HepG2 (cell line): ENCODE data around the gene ESYT1. TPM values are rescaled to one million over a fixed set of nuclear protein-coding genes. Genes with fewer than 3 reads are reported as not detected.
A peak's percentile ranks its signal among the peaks of the same experiment; 100 is the strongest.

ENCODE experiments used
- CBFB ChIP-seq: sonication (generic); formaldehyde crosslinking; IDR thresholded peaks from 2 replicates; pipeline ENCODE4 v1.4.0; 2020; ENCODE audit warnings: missing genetic modification reagents
- CBX2 ChIP-seq, 2 experiments: fragments of 200-600 bp in 1 of 2; sonication (generic); formaldehyde crosslinking in 1 of 2; IDR thresholded peaks; 2 replicates each; pipeline versions ENCODE4 v1.7.0 to v1.8.1; 2018 to 2022; ENCODE audit warnings: low read depth in 2 of 2, low read length in 1 of 2, mild to moderate bottlenecking in 1 of 2, missing genetic modification reagents in 1 of 2
- CREB1 ChIP-seq, 2 experiments: fragments of 450-650 bp in 1 of 2; IDR thresholded peaks; 2 replicates each; pipeline ENCODE4 v1.6.1; 2016 to 2017; ENCODE audit warnings: control low read depth in 1 of 2, mild to moderate bottlenecking in 1 of 2, missing compliant biosample characterization in 1 of 2, missing genetic modification characterization in 1 of 2
- HNF4A ChIP-seq: sonication (generic); formaldehyde crosslinking; IDR thresholded peaks from 2 replicates; pipeline ENCODE4 v1.4.0; 2020; ENCODE audit warnings: missing genetic modification reagents
- KDM5B ChIP-seq: sonication (generic); formaldehyde crosslinking; IDR thresholded peaks from 2 replicates; pipeline ENCODE4 v1.4.0; 2020; ENCODE audit warnings: missing genetic modification reagents, mild to moderate bottlenecking, borderline replicate concordance
- NFKBIZ ChIP-seq: IDR thresholded peaks from 2 replicates; pipeline ENCODE4 v1.6.1; 2018; ENCODE audit warnings: missing genetic modification reagents, missing compliant biosample characterization
- PRPF4 ChIP-seq: fragments of 200-400 bp; formaldehyde crosslinking; IDR thresholded peaks from 2 replicates; pipeline ENCODE4 v1.6.1; 2016; ENCODE audit warnings: low read length, low read depth; ENCODE audit not compliant: poor library complexity, severe bottlenecking
- RBAK ChIP-seq: sonication (generic); formaldehyde crosslinking; IDR thresholded peaks from 2 replicates; pipeline ENCODE4 v1.5.1; 2020; ENCODE audit warnings: mild to moderate bottlenecking, missing genetic modification reagents
- RBM39 ChIP-seq: fragments of 200-400 bp; formaldehyde crosslinking; IDR thresholded peaks from one replicate; pipeline ENCODE4 v1.6.1; 2018; ENCODE audit warnings: antibody characterized with exemption, mild to moderate bottlenecking, low read depth, low read length; ENCODE audit not compliant: poor library complexity, severe bottlenecking
- SNAPC4 ChIP-seq: sonication (generic); formaldehyde crosslinking; IDR thresholded peaks from 2 replicates; pipeline ENCODE4 v1.4.0; 2020; ENCODE audit warnings: mild to moderate bottlenecking, missing genetic modification reagents
- ZNF782 ChIP-seq: sonication (generic); formaldehyde crosslinking; IDR thresholded peaks from 2 replicates; pipeline ENCODE4 v1.4.0; 2020; ENCODE audit warnings: missing genetic modification reagents, mild to moderate bottlenecking, borderline replicate concordance
- polyA plus RNA-seq, 8 experiments: library from polyadenylated mRNA; depleted of rRNA in 3 of 8; stranded (reverse) in 7 of 8; unstranded in 1 of 8; fragments of >200 nt; fragmentation: Illumina TruSeq in 4 of 8; extraction: Trizol in 4 of 8; gene quantifications; 2 replicates each; pipeline versions ENCODE4 v1.2.1 to v1.2.3, GENCODE V29; 2011 to 2016; ENCODE audit warnings: low read depth in 4 of 8, missing spikeins in 1 of 8, mixed read lengths in 1 of 8; ENCODE audit not compliant: insufficient read depth in 1 of 8
- total RNA-seq, 5 experiments: library from RNA; depleted of rRNA; stranded (reverse); fragments of >200 nt; fragmentation: Illumina TruSeq; extraction: Trizol; gene quantifications; 2 replicates each; pipeline ENCODE4 v1.2.3, GENCODE V29; 2016; ENCODE audit warnings: low read depth in 1 of 5
- TF ChIP-seq, protein P1 (sequence below): sonication (generic); formaldehyde crosslinking; IDR thresholded peaks from 2 replicates; pipeline ENCODE4 v1.8.0; 2022; ENCODE audit warnings: low read depth, missing genetic modification reagents
- TF ChIP-seq, protein P2 (sequence below): sonication (generic); formaldehyde crosslinking; IDR thresholded peaks from 2 replicates; pipeline ENCODE4 v1.5.1; 2020; ENCODE audit warnings: mild to moderate bottlenecking, missing genetic modification reagents, borderline replicate concordance

ESYT1 gene
- total and polyA plus RNA-seq, 2 of the 13 experiments (the other 11 are each of a cell fraction or from before 2014, with no cell fraction given), result 66.9 to 71.0 TPM

- TF ChIP-seq, protein P1, sequence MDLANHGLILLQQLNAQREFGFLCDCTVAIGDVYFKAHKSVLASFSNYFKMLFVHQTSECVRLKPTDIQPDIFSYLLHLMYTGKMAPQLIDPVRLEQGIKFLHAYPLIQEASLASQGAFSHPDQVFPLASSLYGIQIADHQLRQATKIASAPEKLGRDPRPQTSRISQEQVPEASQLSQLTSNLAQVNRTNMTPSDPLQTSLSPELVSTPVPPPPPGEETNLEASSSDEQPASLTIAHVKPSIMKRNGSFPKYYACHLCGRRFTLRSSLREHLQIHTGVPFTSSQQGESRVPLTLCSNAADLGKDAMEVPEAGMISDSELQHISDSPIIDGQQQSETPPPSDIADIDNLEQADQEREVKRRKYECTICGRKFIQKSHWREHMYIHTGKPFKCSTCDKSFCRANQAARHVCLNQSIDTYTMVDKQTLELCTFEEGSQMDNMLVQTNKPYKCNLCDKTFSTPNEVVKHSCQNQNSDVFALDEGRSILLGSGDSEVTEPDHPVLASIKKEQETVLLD (CRISPR knock-in tag), result no peak
- TF ChIP-seq RBAK (CRISPR knock-in tag), result no peak
- TF ChIP-seq SNAPC4 (CRISPR knock-in tag), result no peak
- TF ChIP-seq ZNF782 (CRISPR knock-in tag), result 0 out of 2 replicates have a peak, but pooled peaks have one; percentile 32
- peak; percentile 31 for TF ChIP-seq RBM39
- peak; percentile 12 for TF ChIP-seq PRPF4
- peak; percentile 57 for TF ChIP-seq HNF4A (CRISPR knock-in tag)
- TF ChIP-seq NFKBIZ (CRISPR knock-in tag), result 0 out of 2 replicates have a peak, but pooled peaks have one; percentile 77
- TF ChIP-seq CBFB, result peak; percentile 52; the same call in 1 of the 2 replicates
- no peak; the same call in 1 of the 2 replicates for TF ChIP-seq KDM5B (CRISPR knock-in tag)
- no peak for TF ChIP-seq CBX2 (IDR thresholded peaks at IDR 0.05; ENCODE audit: low read depth, low read length)
- no peak for TF ChIP-seq CBX2 (CRISPR knock-in tag; IDR thresholded peaks at IDR 0.05; ENCODE audit: low read depth)
- TF ChIP-seq, protein P2, sequence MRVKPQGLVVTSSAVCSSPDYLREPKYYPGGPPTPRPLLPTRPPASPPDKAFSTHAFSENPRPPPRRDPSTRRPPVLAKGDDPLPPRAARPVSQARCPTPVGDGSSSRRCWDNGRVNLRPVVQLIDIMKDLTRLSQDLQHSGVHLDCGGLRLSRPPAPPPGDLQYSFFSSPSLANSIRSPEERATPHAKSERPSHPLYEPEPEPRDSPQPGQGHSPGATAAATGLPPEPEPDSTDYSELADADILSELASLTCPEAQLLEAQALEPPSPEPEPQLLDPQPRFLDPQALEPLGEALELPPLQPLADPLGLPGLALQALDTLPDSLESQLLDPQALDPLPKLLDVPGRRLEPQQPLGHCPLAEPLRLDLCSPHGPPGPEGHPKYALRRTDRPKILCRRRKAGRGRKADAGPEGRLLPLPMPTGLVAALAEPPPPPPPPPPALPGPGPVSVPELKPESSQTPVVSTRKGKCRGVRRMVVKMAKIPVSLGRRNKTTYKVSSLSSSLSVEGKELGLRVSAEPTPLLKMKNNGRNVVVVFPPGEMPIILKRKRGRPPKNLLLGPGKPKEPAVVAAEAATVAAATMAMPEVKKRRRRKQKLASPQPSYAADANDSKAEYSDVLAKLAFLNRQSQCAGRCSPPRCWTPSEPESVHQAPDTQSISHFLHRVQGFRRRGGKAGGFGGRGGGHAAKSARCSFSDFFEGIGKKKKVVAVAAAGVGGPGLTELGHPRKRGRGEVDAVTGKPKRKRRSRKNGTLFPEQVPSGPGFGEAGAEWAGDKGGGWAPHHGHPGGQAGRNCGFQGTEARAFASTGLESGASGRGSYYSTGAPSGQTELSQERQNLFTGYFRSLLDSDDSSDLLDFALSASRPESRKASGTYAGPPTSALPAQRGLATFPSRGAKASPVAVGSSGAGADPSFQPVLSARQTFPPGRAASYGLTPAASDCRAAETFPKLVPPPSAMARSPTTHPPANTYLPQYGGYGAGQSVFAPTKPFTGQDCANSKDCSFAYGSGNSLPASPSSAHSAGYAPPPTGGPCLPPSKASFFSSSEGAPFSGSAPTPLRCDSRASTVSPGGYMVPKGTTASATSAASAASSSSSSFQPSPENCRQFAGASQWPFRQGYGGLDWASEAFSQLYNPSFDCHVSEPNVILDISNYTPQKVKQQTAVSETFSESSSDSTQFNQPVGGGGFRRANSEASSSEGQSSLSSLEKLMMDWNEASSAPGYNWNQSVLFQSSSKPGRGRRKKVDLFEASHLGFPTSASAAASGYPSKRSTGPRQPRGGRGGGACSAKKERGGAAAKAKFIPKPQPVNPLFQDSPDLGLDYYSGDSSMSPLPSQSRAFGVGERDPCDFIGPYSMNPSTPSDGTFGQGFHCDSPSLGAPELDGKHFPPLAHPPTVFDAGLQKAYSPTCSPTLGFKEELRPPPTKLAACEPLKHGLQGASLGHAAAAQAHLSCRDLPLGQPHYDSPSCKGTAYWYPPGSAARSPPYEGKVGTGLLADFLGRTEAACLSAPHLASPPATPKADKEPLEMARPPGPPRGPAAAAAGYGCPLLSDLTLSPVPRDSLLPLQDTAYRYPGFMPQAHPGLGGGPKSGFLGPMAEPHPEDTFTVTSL, result no peak
- TF ChIP-seq CREB1 (IDR thresholded peaks at IDR 0.05), result peak; percentile 93
- TF ChIP-seq CREB1 (CRISPR knock-in tag; IDR thresholded peaks at IDR 0.05), result peak; percentile 99
Observed at GRCh38 chr12:56116267-56117081, 11.6 kb upstream of the ESYT1 start, which contains the start of gene RPL41 (continued).
